Endothelial cell of umbilical vein (primary cell): Measurements from ENCODE around the gene KPNB1.
A peak's percentile ranks its signal among the peaks of the same experiment; 100 is the strongest.

Experiments
- CTCF ChIP-seq, 2 donors: IDR thresholded peaks; 1 replicate in 1 of 2; 2 replicates in 1 of 2; pipeline ENCODE4 v1.5.1; 2011; ENCODE audit warnings: low read length in 2 of 2, mild to moderate bottlenecking in 2 of 2, moderate library complexity in 2 of 2, control low read depth in 1 of 2, inconsistent platforms in 1 of 2, low read depth in 1 of 2; ENCODE audit not compliant: insufficient read depth in 1 of 2; ENCODE audit errors: extremely low read depth in 1 of 2
- EZH2 ChIP-seq: IDR thresholded peaks from 2 replicates; pipeline ENCODE4 v1.6.1; 2012; ENCODE audit warnings: borderline replicate concordance, low read depth, mild to moderate bottlenecking, moderate library complexity, low read length, inconsistent platforms; ENCODE audit not compliant: severe bottlenecking
- FOS ChIP-seq: IDR thresholded peaks from 2 replicates; pipeline ENCODE4 v1.6.1; 2011; ENCODE audit warnings: mild to moderate bottlenecking, low read length, moderate library complexity, borderline replicate concordance; ENCODE audit not compliant: insufficient read depth
- GATA2 ChIP-seq: IDR thresholded peaks from 2 replicates; pipeline ENCODE4 v1.7.0; 2011; ENCODE audit warnings: low read depth, mild to moderate bottlenecking, moderate library complexity, mixed read lengths, low read length; ENCODE audit not compliant: insufficient read length, insufficient read depth
- JUN ChIP-seq: IDR thresholded peaks from 2 replicates; pipeline ENCODE4 v1.6.1; 2011; ENCODE audit warnings: borderline replicate concordance, low read depth; ENCODE audit not compliant: insufficient read length, insufficient read depth
- MYC ChIP-seq: IDR thresholded peaks from one replicate; pipeline ENCODE4 v1.6.1; 2011; ENCODE audit warnings: mild to moderate bottlenecking, low read depth, low read length
- POLR2A ChIP-seq: IDR thresholded peaks from 2 replicates; pipeline ENCODE4 v1.6.1; 2012; ENCODE audit warnings: low read depth, mild to moderate bottlenecking, control low read depth, low read length
- POLR2AphosphoS5 ChIP-seq: IDR thresholded peaks from 2 replicates; pipeline ENCODE4 v1.6.1; 2012; ENCODE audit warnings: low read depth, mild to moderate bottlenecking, control low read depth, low read length, moderate library complexity; ENCODE audit not compliant: insufficient read depth

DNA sequence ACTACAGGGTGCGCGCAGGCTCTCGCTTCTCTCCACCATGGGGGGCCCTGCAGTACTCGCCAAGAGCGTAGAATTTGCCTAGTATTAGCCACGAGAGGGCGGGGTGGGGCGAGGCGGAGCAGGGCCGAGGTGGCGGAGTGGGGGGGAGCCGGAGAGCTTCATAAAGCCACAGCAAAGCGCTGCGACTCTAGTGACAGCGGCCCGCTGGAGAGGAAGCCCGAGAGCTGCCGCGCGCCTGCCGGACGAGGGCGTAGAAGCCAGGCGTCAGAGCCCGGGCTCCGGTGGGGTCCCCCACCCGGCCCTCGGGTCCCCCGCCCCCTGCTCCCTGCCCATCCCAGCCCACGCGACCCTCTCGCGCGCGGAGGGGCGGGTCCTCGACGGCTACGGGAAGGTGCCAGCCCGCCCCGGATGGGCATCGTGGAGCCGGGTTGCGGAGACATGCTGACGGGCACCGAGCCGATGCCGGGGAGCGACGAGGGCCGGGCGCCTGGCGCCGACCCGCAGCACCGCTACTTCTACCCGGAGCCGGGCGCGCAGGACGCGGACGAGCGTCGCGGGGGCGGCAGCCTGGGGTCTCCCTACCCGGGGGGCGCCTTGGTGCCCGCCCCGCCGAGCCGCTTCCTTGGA lies 83.4 kb downstream of the KPNB1 start, which contains the start of gene TBX21:
- TF ChIP-seq EZH2 (no peak), GATA2 (no peak), POLR2A (no peak), CTCF (IDR thresholded peaks at IDR 0.05; ENCODE audit: extremely low read depth in 1 of 2, insufficient read depth in 1 of 2, low read depth in 1 of 2, low read length in 2 of 2) (peak in 1 of 2 donors; percentile 36), JUN (no peak), MYC (no peak), POLR2AphosphoS5 (no peak), FOS (no peak)
